ENCODE data around the gene TMEM260. TPM values are rescaled to one million over a fixed set of nuclear protein-coding genes. Genes with fewer than 3 reads are reported as not detected.

TMEM260 gene
- total RNA-seq, 1 donor from 2014 or later: 30.0 TPM

DNA sequence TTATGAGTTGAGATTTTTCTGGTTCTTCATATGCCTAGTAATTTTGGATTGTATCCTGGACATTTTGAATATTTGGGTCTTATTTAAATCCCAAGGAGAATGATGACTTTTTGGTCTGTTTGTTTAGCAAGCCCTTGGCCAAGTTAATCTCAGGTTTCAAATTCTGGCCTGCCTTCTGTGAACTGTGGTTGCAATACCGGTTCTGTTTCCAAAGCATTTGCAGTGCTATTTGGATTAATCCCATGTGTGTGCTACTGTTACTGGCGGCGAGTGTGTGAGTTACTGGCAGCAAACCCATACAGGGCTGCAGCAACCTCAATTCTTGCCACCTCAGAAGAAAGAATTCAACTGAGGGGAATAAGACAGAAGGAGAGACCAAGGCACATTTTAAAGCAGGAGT is 51.1 kb downstream of the TMEM260 start:
- Mint-ChIP-seq H3K4me3 (no peak overlapping the region), H3K27ac (no peak overlapping the region), H3K4me1 (ENCODE audit: unreplicated experiment) (no peaks in the 10 kb centered on the region), H3K27me3 (no peaks in the 10 kb centered on the region), H3K9me3 (no peaks in the 10 kb centered on the region), H3K36me3 (peaks cover 46% of the 10 kb centered on the region)
- TF ChIP-seq CTCF (conservative IDR thresholded peaks at IDR 0.05): no peak
- no peak for DNase-seq (ENCODE audit: extremely low spot score, unreplicated experiment)

DNA sequence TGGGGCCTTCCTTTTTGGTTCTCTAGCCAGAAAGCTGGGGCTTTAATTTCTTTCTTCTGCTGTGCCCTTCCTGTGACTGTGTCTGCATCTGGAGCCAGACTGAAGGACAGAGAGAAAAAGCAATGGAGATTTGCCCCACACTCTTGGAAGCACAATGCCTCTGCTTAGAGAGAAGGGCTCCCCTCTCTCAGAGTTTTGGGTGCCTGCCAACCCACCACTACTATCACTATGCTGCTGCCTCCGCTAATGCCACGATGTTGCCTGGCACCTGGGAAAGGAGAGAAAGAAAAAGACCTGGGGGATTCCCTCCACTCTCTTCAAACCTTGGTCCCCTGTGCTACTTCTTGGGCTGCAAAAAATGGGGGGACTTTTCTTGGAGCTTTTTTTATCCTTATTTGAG is 52.6 kb downstream of the TMEM260 start:
- no peak for TF ChIP-seq CTCF (conservative IDR thresholded peaks at IDR 0.05)
- Mint-ChIP-seq H3K4me1 (ENCODE audit: unreplicated experiment) (no peaks in the 10 kb centered on the region), H3K27me3 (no peaks in the 10 kb centered on the region), H3K4me3 (no peak overlapping the region), H3K27ac (no peak overlapping the region), H3K9me3 (no peaks in the 10 kb centered on the region), H3K36me3 (peaks cover 58% of the 10 kb centered on the region)
- DNase-seq (ENCODE audit: extremely low spot score, unreplicated experiment): no peak

- H3K4me3 Mint-ChIP-seq: no peak overlapping the region
- H3K4me1 Mint-ChIP-seq (ENCODE audit: unreplicated experiment): no peaks in the 10 kb centered on the region
- no peaks in the 10 kb centered on the region for H3K27me3 Mint-ChIP-seq
Measured at GRCh38 chr14:56633544-56633943, 53.9 kb downstream of the TMEM260 start.

GRCh38 chr14:56635041-56635440 is 55.4 kb downstream of the TMEM260 start:
- H3K27me3 Mint-ChIP-seq: no peaks in the 10 kb centered on the region
- no peak overlapping the region for H3K4me3 Mint-ChIP-seq
- no peak overlapping the region for H3K27ac Mint-ChIP-seq
- H3K4me1 Mint-ChIP-seq (ENCODE audit: unreplicated experiment): no peaks in the 10 kb centered on the region
- H3K36me3 Mint-ChIP-seq: peaks cover 69% of the 10 kb centered on the region
- TF ChIP-seq CTCF (conservative IDR thresholded peaks at IDR 0.05): no peak
- DNase-seq (ENCODE audit: extremely low spot score, unreplicated experiment): no peak
- H3K9me3 Mint-ChIP-seq: no peaks in the 10 kb centered on the region

More at GRCh38 chr14:56633544-56633943, 53.9 kb downstream of the TMEM260 start:
- H3K36me3 Mint-ChIP-seq: peaks cover 60% of the 10 kb centered on the region
- H3K27ac Mint-ChIP-seq: no peak overlapping the region
- no peak for DNase-seq (ENCODE audit: extremely low spot score, unreplicated experiment)
- no peak for TF ChIP-seq CTCF (conservative IDR thresholded peaks at IDR 0.05)
- H3K9me3 Mint-ChIP-seq: no peaks in the 10 kb centered on the region

DNA sequence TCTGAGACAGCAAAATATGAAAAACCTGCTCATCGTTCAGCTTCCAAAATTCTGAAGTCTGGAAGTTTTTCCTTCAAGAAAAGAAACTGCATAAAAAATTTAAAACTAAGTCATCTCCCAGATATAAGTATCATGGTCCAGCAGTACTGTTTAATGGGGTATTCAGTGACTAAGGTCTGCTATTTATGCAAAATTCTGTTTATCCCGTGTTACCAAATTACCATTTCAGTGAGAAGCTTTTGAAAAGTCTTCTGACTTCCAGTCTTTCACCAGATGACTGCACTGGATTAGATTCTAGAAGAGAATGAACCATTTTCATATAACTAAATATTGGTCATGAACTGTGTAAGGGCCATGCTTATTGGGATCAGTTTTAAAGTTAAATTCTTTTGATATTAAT is 67.9 kb downstream of the TMEM260 start:
- no peak for DNase-seq (ENCODE audit: extremely low spot score, unreplicated experiment)
- H3K9me3 Mint-ChIP-seq: no peaks in the 10 kb centered on the region
- no peaks in the 10 kb centered on the region for H3K4me1 Mint-ChIP-seq (ENCODE audit: unreplicated experiment)
- H3K27ac Mint-ChIP-seq: no peak overlapping the region
- no peak for TF ChIP-seq CTCF (conservative IDR thresholded peaks at IDR 0.05)
- H3K4me3 Mint-ChIP-seq: no peak overlapping the region
- H3K36me3 Mint-ChIP-seq: peaks cover 8% of the 10 kb centered on the region
- H3K27me3 Mint-ChIP-seq: no peaks in the 10 kb centered on the region

Measured in type B pancreatic cell (in vitro differentiated cells).